Stimulated activated CD8-positive, alpha-beta memory T cell treated with anti-CD3 and anti-CD28 coated beads, Interleukin-4, amount 100 ng/mL, for 48 hours (primary cell): ENCODE measurements around the gene RPL13A.

ENCODE experiments used
- DNase-seq: peaks from one replicate; pipeline ENCODE4 v3.0.0-alpha.2; 2020

The RPL13A gene

DNA sequence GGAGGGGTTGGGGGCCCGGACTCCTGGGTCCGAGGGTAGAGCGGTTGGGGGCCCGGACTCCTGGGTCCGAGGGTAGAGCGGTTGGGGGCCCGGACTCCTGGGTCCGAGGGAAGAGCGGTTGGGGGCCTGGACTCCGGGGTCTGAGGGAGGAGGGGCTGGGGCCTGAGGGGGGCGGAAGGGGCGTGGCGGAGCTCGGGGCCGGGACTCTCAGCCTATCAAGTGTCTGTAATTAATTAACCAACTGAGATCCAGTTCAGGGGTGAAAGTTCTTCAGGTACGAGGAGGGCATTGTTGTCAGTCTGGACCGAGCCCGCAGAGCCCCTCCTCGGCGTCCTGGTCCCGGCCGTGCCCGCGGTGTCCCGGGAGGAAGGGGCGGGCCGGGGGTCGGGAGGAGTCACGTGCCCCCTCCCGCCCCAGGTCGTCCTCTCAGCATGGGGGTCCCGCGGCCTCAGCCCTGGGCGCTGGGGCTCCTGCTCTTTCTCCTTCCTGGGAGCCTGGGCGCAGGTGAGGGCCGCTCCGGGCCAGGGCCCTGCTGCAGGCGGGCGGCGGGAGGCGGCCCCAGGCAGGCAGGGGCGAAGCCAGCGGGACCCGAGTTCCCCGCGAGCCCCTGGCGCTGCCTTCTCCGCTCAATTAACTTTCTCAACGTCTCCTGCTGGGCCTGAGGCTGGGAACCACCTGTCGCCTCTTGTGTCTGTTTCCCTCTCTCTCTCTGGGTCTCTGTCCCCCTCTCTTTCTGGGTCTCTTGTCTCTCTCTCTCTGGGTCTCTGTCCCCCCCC lies 25.8 kb downstream of the RPL13A start:
- no peak for DNase-seq

DNA sequence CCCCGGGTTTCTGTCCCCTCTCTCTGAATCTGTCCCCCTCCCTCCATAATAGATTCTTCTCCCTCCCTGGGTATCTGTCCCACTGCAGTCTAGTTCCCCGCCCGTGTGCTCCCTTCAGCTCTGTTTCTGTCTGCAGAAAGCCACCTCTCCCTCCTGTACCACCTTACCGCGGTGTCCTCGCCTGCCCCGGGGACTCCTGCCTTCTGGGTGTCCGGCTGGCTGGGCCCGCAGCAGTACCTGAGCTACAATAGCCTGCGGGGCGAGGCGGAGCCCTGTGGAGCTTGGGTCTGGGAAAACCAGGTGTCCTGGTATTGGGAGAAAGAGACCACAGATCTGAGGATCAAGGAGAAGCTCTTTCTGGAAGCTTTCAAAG lies 26.3 kb downstream of the RPL13A start:
- no peak for DNase-seq

DNA sequence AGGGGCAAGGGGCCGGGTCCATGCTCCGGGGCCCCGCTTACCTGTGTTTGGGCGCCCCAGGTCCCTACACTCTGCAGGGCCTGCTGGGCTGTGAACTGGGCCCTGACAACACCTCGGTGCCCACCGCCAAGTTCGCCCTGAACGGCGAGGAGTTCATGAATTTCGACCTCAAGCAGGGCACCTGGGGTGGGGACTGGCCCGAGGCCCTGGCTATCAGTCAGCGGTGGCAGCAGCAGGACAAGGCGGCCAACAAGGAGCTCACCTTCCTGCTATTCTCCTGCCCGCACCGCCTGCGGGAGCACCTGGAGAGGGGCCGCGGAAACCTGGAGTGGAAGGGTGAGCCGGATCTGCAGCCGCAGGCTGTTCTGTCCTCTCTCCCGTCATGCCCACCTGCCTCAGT lies 26.7 kb downstream of the RPL13A start:
- no peak for DNase-seq

DNA sequence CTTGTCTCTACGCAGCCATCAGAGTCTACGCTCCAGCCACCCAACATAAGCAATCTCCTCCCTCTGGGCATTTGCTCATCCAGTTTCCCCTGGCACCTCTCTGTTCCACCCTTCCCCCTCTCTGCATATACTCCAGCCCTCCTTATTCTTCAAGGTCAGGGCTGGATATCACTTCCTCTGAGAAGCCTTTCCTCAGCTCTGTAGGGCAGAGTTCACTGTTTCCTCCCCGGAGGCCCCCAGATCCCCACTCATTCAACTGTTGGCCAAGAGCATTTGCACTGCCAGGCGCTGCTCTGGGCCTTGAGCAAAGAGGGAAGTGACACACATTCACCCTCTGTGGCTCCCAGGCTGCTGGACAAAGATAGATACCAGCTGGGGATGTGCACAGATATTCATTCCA lies 28.4 kb downstream of the RPL13A start:
- no peak for DNase-seq

DNA sequence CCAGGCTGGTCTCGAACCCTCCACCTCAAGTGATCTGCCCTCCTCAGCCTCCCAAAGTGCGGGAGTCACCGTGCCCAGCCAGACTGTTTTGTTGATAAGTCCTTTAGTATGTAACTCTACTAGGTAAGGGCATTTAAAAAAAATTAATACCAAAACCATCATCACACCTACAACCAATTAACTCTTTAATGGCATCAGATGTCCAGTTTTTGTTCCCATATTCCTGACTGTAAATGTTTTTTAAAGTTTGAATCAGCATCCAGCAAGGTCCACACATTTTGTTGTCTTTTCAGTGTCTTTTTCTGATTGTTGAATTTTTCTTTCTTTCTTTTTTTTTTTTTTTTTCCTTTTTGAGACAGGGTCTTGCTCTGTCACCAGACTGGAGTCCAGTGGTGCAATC lies 30.6 kb downstream of the RPL13A start:
- DNase-seq = no peak

DNA sequence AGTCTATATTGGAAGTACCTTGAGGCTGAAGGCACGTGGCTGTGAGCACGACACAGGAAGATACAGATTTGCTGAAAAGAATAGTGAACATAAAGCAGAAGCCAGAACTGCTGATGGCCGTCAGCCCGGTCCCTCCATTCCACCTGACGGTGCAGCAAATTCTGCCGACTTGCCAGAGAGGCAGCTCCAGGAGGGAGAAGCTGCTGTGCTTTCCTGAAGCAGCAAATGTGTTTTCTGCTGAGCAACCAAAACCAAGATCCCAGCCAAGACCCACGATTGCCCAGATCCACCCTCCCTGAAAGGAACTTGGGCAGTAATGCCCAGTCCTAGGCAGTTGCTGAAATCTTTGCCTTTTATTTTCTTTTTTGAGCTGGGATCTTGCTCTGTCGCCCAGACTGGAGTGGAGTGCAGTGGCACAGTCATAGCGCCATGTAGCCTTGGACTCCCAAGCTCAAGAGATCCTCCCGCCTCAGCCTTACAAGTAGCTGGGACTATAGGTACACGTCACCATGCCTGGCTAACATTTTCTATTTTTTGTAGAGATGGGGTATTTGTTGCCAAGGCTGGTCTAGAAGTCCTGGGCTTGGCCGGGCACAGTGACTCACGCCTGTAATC lies 33.4 kb downstream of the RPL13A start:
- no peak for DNase-seq

DNA sequence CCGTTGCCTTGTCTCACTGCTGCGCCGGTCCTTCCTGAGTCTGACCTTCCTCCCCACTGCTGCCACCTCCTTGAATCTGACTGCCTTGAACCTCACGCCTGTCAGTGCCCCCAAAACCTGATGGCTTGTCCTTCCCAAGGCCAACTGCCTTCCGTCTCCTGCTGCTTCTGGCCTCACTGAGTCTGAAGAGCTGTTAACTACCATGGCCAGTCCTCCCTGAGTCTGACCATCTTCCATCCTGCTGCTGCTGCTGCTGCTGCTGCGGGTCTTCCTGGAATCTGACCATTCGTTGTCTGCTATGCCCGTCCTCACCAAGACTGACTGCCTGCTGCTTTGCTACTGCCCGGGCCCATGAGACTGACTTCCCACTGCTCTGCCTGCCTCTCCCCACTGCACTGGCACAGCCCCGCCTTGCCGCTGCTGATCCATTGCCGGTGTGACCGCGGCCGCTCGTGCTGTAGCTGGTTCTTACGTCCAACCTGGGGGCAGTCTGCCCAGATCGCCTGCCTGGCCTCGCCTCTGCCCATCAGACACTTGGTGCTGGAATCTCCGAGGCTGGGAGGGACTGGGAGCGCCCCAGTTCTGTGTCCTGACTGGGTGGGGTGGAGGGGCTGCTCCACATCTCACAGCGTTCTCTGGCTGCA lies 37.5 kb downstream of the RPL13A start:
- no peak for DNase-seq

DNA sequence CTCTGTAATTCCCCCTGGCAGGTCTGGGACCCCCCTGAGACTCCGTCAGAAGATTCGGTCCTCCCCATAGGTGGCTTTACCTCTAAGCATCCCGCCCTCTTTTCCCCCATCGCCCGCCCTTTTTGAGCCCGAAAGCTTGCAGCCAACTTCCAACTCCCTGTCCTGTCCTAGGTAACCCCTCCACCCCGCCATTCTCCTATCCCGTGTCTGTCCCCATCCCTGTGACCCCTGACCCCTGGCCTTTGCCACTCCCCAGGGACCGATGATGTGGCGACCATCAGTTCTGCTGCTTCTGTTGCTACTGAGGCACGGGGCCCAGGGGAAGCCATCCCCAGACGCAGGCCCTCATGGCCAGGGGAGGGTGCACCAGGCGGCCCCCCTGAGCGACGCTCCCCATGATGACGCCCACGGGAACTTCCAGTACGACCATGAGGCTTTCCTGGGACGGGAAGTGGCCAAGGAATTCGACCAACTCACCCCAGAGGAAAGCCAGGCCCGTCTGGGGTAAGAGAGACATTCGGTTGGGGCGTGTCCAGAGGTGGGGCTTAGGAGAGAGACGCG lies 40.9 kb downstream of the RPL13A start:
- DNase-seq = no peak

DNA sequence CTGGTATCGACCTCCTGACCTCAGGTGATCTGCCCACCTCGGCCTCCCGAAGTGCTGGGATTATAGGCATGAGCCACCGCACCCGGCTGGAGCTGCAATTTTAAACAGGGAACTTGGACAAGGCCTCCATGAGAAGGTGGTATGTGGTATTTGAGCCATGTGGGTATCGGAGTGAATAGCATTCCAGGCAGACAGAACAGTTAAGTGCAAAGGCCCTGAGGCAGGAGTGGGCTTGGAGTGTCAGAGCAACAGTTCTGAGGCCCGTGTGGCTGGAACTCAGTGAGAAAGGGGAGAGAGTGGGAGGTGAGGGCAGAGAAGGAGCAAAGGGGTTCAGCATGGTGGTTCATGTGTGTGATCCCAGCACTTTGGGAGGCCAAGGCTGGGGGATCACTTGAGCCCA lies 43.3 kb downstream of the RPL13A start:
- DNase-seq = no peak

DNA sequence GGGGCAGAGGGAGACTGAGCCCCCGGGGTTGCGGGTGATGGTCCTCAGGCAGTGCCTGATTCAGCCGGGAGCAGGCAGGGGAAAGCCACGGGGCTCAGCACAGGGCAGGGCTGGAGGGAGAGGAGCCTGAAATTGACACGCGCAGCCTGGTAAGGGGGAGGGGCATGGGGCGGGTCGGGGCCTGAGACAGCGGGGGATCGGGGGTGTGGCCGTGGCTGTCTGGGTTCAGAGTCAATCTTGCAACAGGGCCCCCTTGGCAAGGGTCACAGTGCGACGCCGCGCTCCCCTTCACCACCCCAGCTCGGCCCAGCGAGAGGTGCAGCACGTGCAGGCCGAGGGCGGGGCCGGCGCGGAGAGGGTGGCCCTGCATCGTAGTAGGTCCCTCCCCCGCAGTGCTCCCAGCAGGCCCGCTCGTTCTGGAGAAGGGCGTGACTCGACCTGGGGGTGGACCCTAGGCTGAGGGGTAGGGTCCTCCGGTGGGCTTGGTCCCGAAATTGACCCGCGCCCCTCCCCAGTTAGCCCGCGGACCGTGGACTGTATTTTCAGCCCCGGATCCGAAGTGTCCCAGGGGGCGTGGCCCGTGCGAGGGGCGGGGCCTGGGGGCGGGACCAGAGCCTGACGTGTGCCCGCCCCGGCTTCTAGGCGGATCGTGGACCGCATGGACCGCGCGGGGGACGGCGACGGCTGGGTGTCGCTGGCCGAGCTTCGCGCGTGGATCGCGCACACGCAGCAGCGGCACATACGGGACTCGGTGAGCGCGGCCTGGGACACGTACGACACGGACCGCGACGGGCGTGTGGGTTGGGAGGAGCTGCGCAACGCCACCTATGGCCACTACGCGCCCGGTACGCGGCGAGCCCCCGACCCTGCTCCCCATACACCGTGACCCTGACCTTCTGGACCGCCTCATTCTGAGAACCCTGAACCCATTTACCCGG lies 46.4 kb downstream of the RPL13A start:
- peak; percentile 90 for DNase-seq

DNA sequence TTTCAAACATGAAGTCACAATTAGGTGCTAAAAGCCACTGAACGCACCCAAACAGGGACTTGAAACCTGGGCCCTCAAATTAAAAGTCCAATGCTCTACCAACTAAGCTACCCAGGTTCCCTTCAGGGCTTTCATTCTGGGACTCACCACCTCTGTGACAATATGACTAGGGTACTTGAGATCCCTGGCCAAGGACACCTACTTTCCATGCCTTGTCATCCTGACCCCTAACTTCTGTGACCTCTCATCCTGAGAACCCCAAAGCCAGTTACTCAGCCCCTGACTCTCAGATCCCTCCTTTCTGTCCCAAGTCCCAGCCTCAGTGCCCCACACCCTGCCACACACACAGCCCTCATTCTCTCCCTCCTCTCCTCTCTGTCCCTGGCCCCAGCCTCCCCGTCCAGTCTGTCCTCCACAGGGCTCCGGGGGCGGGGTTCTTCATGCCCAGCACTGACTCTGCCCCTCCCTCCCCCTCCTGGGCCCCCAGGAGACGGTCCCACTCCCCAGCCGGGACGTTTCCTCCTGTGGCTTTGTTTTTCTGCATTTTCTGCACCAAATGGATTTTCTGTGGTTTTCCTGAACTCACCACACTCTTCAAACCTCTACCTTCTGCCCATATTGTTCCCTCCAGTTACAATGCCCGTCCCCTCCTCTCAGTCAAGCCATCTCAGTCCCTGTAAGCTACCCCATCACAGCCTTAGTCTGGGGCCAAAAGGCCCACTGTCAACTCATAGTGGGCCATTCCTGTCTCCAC lies 47.4 kb downstream of the RPL13A start:
- no peak for DNase-seq

DNA sequence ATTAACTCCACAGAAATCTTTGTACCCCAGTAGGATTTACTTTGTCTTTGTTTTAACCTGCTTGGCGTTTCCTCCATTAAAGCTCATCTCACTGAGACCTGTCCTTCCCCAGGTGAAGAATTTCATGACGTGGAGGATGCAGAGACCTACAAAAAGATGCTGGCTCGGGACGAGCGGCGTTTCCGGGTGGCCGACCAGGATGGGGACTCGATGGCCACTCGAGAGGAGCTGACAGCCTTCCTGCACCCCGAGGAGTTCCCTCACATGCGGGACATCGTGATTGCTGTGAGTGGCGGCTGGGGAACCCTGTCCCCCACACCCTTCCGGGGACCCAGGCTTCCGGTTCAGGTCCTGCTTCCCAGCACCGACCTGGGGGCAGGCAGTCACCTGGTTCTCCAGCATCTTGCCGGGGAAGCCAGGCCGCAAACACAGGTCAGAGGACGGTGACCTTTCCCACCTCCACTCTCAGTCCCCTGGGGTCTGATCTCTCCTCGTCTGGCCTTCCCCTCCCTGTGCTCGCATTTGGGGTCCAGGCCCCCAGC lies 49.6 kb downstream of the RPL13A start:
- DNase-seq = no peak

DNA sequence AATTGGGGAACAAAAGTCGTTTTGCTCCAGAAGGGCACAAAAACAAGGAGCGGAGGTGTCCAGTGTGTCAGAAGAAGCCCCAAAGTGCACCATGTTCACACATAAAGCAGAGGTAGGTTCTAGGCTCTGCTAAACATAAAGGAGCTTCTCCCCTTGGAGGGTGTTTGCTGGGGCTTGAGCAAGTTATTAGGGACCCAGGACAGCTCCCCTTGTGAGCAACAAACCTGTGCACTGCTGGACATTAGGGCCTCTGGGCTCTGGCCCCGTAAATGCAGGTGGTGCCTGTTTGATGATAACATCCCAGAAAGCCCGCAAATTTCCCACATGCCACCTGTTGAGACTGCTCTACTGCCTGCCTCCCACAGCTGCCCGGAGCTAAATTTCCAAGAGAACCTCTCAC lies 51.2 kb downstream of the RPL13A start:
- no peak for DNase-seq

DNA sequence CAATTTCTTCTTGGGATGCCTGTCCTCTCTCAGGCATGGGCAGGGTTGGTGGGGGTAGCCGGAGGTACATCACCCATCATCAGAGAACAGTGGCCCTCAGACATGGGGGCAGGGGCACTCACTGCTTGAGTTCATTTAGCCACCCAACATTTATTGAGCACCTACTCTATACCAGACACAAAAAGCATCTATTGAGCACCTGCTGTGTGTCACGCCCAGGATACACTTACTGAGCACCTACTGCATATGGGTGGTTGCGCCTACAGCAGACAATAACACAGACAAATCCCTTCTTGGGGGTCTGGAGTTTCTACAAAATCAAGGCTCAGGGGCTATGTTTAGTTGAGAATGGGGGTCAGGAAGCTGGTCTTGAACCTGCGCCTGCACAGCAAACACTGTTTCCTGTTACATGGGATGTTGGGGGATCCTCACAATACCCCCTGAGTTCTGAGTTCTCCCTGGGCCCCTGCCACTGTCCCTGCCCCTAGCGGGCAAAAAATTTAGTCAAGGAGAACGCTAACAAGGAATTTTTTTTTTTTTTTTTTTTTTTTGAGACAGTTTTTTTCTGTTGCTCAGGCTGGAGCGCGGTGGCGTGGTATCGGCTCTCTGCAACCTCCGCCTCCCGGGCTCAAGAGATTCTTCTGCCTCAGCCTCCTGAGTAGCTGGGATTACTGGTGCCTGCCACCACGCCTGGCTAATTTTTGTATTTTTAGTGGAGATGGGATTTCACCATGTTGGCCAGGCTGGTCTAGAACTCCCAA lies 52.0 kb downstream of the RPL13A start:
- DNase-seq = no peak
